ENCODE data around the gene FOXD4L1. TPM values are rescaled to one million over a fixed set of nuclear protein-coding genes. Genes with fewer than 3 reads are reported as not detected.
"Not testable (repeated sequence)": the region's sequence is repeated elsewhere in the genome, so short reads cannot be mapped to it uniquely, and the experiment has no call there.

Gene FOXD4L1
- total RNA-seq, 2 donors from 2014 or later, result 0.15 to 0.22 TPM

DNA sequence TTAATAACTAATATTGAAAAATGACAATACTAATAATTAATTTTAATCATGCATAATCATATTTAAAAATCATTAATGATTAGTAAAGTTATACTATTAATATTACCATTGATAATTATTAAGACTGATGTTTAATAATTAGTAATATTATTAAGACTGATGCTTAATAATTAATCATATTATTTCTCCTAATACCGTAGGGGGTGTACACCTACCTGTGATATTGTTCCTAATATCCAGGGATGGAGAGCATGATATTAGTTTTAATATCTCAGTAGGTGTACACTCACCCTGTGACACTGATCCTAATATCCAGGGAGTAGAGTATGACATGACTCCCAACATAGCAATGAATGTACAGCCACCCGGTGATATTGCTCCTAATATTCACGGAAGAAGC lies 12.4 kb downstream of the FOXD4L1 start:
- H3K9me3 Mint-ChIP-seq; H3K9ac ChIP-seq (ENCODE audit: extremely low read depth, low read length, poor library complexity, severe bottlenecking); H3K4me3 Mint-ChIP-seq; H3K9me3 ChIP-seq (ENCODE audit: control insufficient read depth, low read length); H3K36me3 ChIP-seq (ENCODE audit: control insufficient read depth, insufficient read depth, low read length); H3K27ac ChIP-seq (ENCODE audit: low read depth, low read length); DNase-seq; H3K36me3 Mint-ChIP-seq (ENCODE audit: low read depth); H3K27ac Mint-ChIP-seq; H3K4me1 ChIP-seq (ENCODE audit: control insufficient read depth, insufficient read depth, low read length); H3K4me1 Mint-ChIP-seq; H3K4me3 ChIP-seq (ENCODE audit: low read length): not testable (repeated sequence)
- peaks cover 60% of the 10 kb centered on the region for H3K27me3 Mint-ChIP-seq (ENCODE audit: insufficient read depth)
- WGBS, 2 experiments (ENCODE audit: insufficient coverage in 1 of 2, insufficient read length in 1 of 2), result no CpG with 5 or more reads among the region's 3 CpGs
- peaks cover 44% of the 10 kb centered on the region for H3K27me3 ChIP-seq (ENCODE audit: control insufficient read depth, insufficient read depth, low read length, poor library complexity, severe bottlenecking)

DNA sequence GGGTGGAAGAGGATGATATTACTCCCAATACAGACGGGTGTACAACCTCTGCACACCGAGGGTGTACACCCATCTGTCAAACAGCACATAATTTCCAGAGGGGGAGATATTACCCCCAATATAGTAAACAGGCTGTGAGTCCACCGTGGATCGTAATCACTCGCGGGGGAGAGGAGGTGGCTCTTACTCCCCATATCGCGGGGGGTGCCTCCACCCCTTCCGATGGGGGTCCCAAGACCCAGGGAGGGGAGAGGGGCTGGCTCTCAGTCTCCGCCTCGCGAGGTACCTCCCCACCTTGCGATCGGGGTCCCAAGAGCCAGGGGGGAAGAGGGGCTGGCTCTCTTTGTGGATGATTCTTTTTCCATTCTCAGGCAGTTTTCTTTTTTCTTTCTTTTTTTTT lies 13.4 kb downstream of the FOXD4L1 start:
- not testable (repeated sequence) for DNase-seq; H3K36me3 Mint-ChIP-seq (ENCODE audit: low read depth); H3K9me3 ChIP-seq (ENCODE audit: control insufficient read depth, low read length); H3K4me1 Mint-ChIP-seq; H3K27ac Mint-ChIP-seq; H3K4me3 ChIP-seq (ENCODE audit: low read length); H3K4me1 ChIP-seq (ENCODE audit: control insufficient read depth, insufficient read depth, low read length); H3K27ac ChIP-seq (ENCODE audit: low read depth, low read length); H3K36me3 ChIP-seq (ENCODE audit: control insufficient read depth, insufficient read depth, low read length); H3K9ac ChIP-seq (ENCODE audit: extremely low read depth, low read length, poor library complexity, severe bottlenecking); H3K9me3 Mint-ChIP-seq; H3K4me3 Mint-ChIP-seq
- H3K27me3 Mint-ChIP-seq (ENCODE audit: insufficient read depth), result peaks cover 59% of the 10 kb centered on the region
- peaks cover 39% of the 10 kb centered on the region for H3K27me3 ChIP-seq (ENCODE audit: control insufficient read depth, insufficient read depth, low read length, poor library complexity, severe bottlenecking)
- 86 to 100% methylated on average over 1 to 14 of the region's 14 CpGs for WGBS, 2 experiments (ENCODE audit: insufficient coverage in 1 of 2, insufficient read length in 1 of 2)

- not testable (repeated sequence) for H3K27ac Mint-ChIP-seq; H3K36me3 Mint-ChIP-seq (ENCODE audit: low read depth); DNase-seq; H3K4me3 ChIP-seq (ENCODE audit: low read length); H3K27me3 ChIP-seq (ENCODE audit: control insufficient read depth, insufficient read depth, low read length, poor library complexity, severe bottlenecking); H3K4me3 Mint-ChIP-seq; H3K9ac ChIP-seq (ENCODE audit: extremely low read depth, low read length, poor library complexity, severe bottlenecking); H3K4me1 Mint-ChIP-seq; H3K9me3 Mint-ChIP-seq; H3K4me1 ChIP-seq (ENCODE audit: control insufficient read depth, insufficient read depth, low read length); H3K27ac ChIP-seq (ENCODE audit: low read depth, low read length); H3K9me3 ChIP-seq (ENCODE audit: control insufficient read depth, low read length); H3K36me3 ChIP-seq (ENCODE audit: control insufficient read depth, insufficient read depth, low read length)
- 84% methylated on average over 8 of the region's 8 CpGs; no CpG with 5 or more reads in 1 of the 2 experiments for WGBS, 2 experiments (ENCODE audit: insufficient coverage in 1 of 2, insufficient read length in 1 of 2)
- H3K27me3 Mint-ChIP-seq (ENCODE audit: insufficient read depth), result peaks cover 32% of the 10 kb centered on the region
Observed at GRCh38 chr2:113515457-113515856, 17.0 kb downstream of the FOXD4L1 start.

DNA sequence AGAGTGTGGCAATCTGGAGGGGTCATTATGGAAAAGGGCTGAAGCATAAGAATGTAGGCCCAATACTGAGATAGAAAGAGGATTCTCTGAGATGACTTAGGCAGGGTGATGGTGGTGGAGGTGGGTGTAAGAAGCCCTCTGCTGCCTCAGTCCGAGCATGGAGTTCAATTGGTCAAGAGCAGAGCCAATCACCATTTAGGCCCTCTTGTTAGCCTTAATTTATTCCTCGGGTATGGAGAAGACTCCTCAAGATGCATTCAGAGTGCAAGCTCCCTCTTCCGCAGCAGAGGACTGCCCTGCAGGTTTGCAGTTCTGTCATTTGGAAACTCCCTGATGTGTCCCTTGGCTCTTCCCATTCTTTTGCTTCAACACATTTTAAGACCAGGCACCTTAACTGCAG lies 17.5 kb downstream of the FOXD4L1 start:
- WGBS, 2 experiments (ENCODE audit: insufficient coverage in 1 of 2, insufficient read length in 1 of 2), result 92% methylated on average over 3 of the region's 3 CpGs; no CpG with 5 or more reads in 1 of the 2 experiments
- H3K27ac Mint-ChIP-seq; H3K4me3 ChIP-seq (ENCODE audit: low read length); H3K4me1 Mint-ChIP-seq; H3K9me3 ChIP-seq (ENCODE audit: control insufficient read depth, low read length); H3K4me1 ChIP-seq (ENCODE audit: control insufficient read depth, insufficient read depth, low read length); H3K27ac ChIP-seq (ENCODE audit: low read depth, low read length); H3K27me3 ChIP-seq (ENCODE audit: control insufficient read depth, insufficient read depth, low read length, poor library complexity, severe bottlenecking); DNase-seq; H3K4me3 Mint-ChIP-seq; H3K9ac ChIP-seq (ENCODE audit: extremely low read depth, low read length, poor library complexity, severe bottlenecking); H3K9me3 Mint-ChIP-seq; H3K36me3 Mint-ChIP-seq (ENCODE audit: low read depth); H3K36me3 ChIP-seq (ENCODE audit: control insufficient read depth, insufficient read depth, low read length): not testable (repeated sequence)
- H3K27me3 Mint-ChIP-seq (ENCODE audit: insufficient read depth), result peaks cover 35% of the 10 kb centered on the region

DNA sequence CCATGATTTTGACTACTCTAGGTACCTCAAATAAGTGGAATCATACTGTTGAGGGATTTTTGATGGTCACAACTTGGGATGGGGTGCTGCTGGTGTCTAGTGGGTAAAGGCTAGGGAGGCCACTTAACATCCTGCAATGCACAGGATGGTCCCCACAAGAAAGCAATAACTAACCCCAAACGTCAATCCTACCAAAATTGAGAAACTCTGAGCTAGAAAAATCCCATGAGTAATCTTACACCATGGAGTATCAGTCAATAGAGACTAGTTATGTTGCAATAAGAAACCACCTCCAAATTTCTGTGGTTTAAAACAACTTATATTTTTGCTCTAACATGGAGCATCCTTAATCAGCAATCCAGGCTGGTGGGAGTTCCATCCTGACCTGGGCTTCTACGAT lies 18.6 kb downstream of the FOXD4L1 start:
- peaks cover 28% of the 10 kb centered on the region for H3K27me3 Mint-ChIP-seq (ENCODE audit: insufficient read depth)
- H3K27ac Mint-ChIP-seq; H3K9me3 ChIP-seq (ENCODE audit: control insufficient read depth, low read length); H3K36me3 ChIP-seq (ENCODE audit: control insufficient read depth, insufficient read depth, low read length); H3K36me3 Mint-ChIP-seq (ENCODE audit: low read depth); H3K4me3 Mint-ChIP-seq; H3K4me3 ChIP-seq (ENCODE audit: low read length); H3K27ac ChIP-seq (ENCODE audit: low read depth, low read length); DNase-seq; H3K9ac ChIP-seq (ENCODE audit: extremely low read depth, low read length, poor library complexity, severe bottlenecking); H3K9me3 Mint-ChIP-seq; H3K4me1 Mint-ChIP-seq; H3K27me3 ChIP-seq (ENCODE audit: control insufficient read depth, insufficient read depth, low read length, poor library complexity, severe bottlenecking); H3K4me1 ChIP-seq (ENCODE audit: control insufficient read depth, insufficient read depth, low read length): not testable (repeated sequence)
- WGBS, 2 experiments (ENCODE audit: insufficient coverage in 1 of 2, insufficient read length in 1 of 2), result no CpG with 5 or more reads among the region's 2 CpGs

- not testable (repeated sequence) for H3K4me1 ChIP-seq (ENCODE audit: control insufficient read depth, insufficient read depth, low read length); H3K4me1 Mint-ChIP-seq; H3K9ac ChIP-seq (ENCODE audit: extremely low read depth, low read length, poor library complexity, severe bottlenecking); H3K9me3 Mint-ChIP-seq; H3K27me3 ChIP-seq (ENCODE audit: control insufficient read depth, insufficient read depth, low read length, poor library complexity, severe bottlenecking); H3K36me3 Mint-ChIP-seq (ENCODE audit: low read depth); DNase-seq; H3K4me3 Mint-ChIP-seq; H3K27ac ChIP-seq (ENCODE audit: low read depth, low read length); H3K36me3 ChIP-seq (ENCODE audit: control insufficient read depth, insufficient read depth, low read length); H3K4me3 ChIP-seq (ENCODE audit: low read length); H3K27ac Mint-ChIP-seq; H3K27me3 Mint-ChIP-seq (ENCODE audit: insufficient read depth); H3K9me3 ChIP-seq (ENCODE audit: control insufficient read depth, low read length)
- 92 to 94% methylated on average over 4 to 6 of the region's 6 CpGs for WGBS, 2 experiments (ENCODE audit: insufficient coverage in 1 of 2, insufficient read length in 1 of 2)
Observed at GRCh38 chr2:113520837-113521236, 22.4 kb downstream of the FOXD4L1 start.

- H3K9ac ChIP-seq (ENCODE audit: extremely low read depth, low read length, poor library complexity, severe bottlenecking); H3K9me3 ChIP-seq (ENCODE audit: control insufficient read depth, low read length); H3K36me3 ChIP-seq (ENCODE audit: control insufficient read depth, insufficient read depth, low read length); H3K4me1 Mint-ChIP-seq; H3K9me3 Mint-ChIP-seq; H3K27me3 Mint-ChIP-seq (ENCODE audit: insufficient read depth); H3K4me3 Mint-ChIP-seq; H3K4me3 ChIP-seq (ENCODE audit: low read length); DNase-seq; H3K36me3 Mint-ChIP-seq (ENCODE audit: low read depth); H3K27ac Mint-ChIP-seq; H3K27ac ChIP-seq (ENCODE audit: low read depth, low read length); H3K27me3 ChIP-seq (ENCODE audit: control insufficient read depth, insufficient read depth, low read length, poor library complexity, severe bottlenecking); H3K4me1 ChIP-seq (ENCODE audit: control insufficient read depth, insufficient read depth, low read length): not testable (repeated sequence)
- WGBS, 2 experiments (ENCODE audit: insufficient coverage in 1 of 2, insufficient read length in 1 of 2), result 80% methylated on average over 1 of the region's 5 CpGs; no CpG with 5 or more reads in 1 of the 2 experiments
Observed at GRCh38 chr2:113521492-113521891, 23.0 kb downstream of the FOXD4L1 start.

Data from endodermal cell (in vitro differentiated cells).